ENCODE measurements around the gene CASQ2.

Gene CASQ2

GRCh38 chr1:115729756-115730155 is 38.8 kb downstream of the CASQ2 start:
- H3K27me3 ChIP-seq, result peaks cover 17% of the 10 kb centered on the region
- no peaks in the 10 kb centered on the region for H3K9me3 ChIP-seq
- no peak for TF ChIP-seq CTCF (IDR thresholded peaks at IDR 0.05)
- H3K4me3 ChIP-seq (ENCODE audit: low read depth in 1 of 2, low read length in 1 of 2), result no peak overlapping the region
- H3K36me3 ChIP-seq, result no peaks in the 10 kb centered on the region
- H3K27ac ChIP-seq, result no peak overlapping the region
- peaks cover 7% of the 10 kb centered on the region in 2 experiments for H3K4me1 ChIP-seq (ENCODE audit: control insufficient read depth in 1 of 2, insufficient read depth in 1 of 2, low read depth in 1 of 2, low read length in 1 of 2)

- Histone ChIP-seq H3K4me3 (ENCODE audit: low read depth in 1 of 2, low read length in 1 of 2) (no peak overlapping the region), H3K27me3 (peaks cover 6% of the 10 kb centered on the region), H3K4me1 (ENCODE audit: control insufficient read depth in 1 of 2, insufficient read depth in 1 of 2, low read depth in 1 of 2, low read length in 1 of 2) (peaks cover 7% of the 10 kb centered on the region in 2 experiments), H3K27ac (no peak overlapping the region), H3K36me3 (no peaks in the 10 kb centered on the region), H3K9me3 (no peaks in the 10 kb centered on the region)
- TF ChIP-seq CTCF (IDR thresholded peaks at IDR 0.05), result no peak
These were observed 40.2 kb downstream of the CASQ2 start for GRCh38 chr1:115728341-115728740.

GRCh38 chr1:115727706-115728249 is 40.7 kb downstream of the CASQ2 start:
- TF ChIP-seq CTCF (IDR thresholded peaks at IDR 0.05), result no peak
- Histone ChIP-seq H3K27me3 (peaks cover 6% of the 10 kb centered on the region), H3K4me1 (ENCODE audit: control insufficient read depth in 1 of 2, insufficient read depth in 1 of 2, low read depth in 1 of 2, low read length in 1 of 2) (peaks cover 7% of the 10 kb centered on the region in 2 experiments), H3K9me3 (no peaks in the 10 kb centered on the region), H3K27ac (no peak overlapping the region), H3K36me3 (no peaks in the 10 kb centered on the region), H3K4me3 (ENCODE audit: low read depth in 1 of 2, low read length in 1 of 2) (no peak overlapping the region)

GRCh38 chr1:115726570-115726969 is 41.9 kb downstream of the CASQ2 start:
- H3K27ac ChIP-seq, result no peak overlapping the region
- H3K4me1 ChIP-seq (ENCODE audit: control insufficient read depth in 1 of 2, insufficient read depth in 1 of 2, low read depth in 1 of 2, low read length in 1 of 2), result peaks cover 7% of the 10 kb centered on the region in 2 experiments
- H3K36me3 ChIP-seq, result no peaks in the 10 kb centered on the region
- no peak for TF ChIP-seq CTCF (IDR thresholded peaks at IDR 0.05)
- H3K4me3 ChIP-seq (ENCODE audit: low read depth in 1 of 2, low read length in 1 of 2), result no peak overlapping the region
- no peaks in the 10 kb centered on the region for H3K9me3 ChIP-seq
- H3K27me3 ChIP-seq, result no peaks in the 10 kb centered on the region

- H3K4me1 ChIP-seq (ENCODE audit: control insufficient read depth in 1 of 2, insufficient read depth in 1 of 2, low read depth in 1 of 2, low read length in 1 of 2), result peaks cover 7% of the 10 kb centered on the region in 2 experiments
- H3K36me3 ChIP-seq, result no peaks in the 10 kb centered on the region
- no peaks in the 10 kb centered on the region for H3K27me3 ChIP-seq
- H3K4me3 ChIP-seq (ENCODE audit: low read depth in 1 of 2, low read length in 1 of 2), result no peak overlapping the region
- H3K27ac ChIP-seq, result no peak overlapping the region
- H3K9me3 ChIP-seq, result no peaks in the 10 kb centered on the region
- TF ChIP-seq CTCF (IDR thresholded peaks at IDR 0.05), result no peak
These were observed 42.4 kb downstream of the CASQ2 start for GRCh38 chr1:115726161-115726560.

GRCh38 chr1:115725600-115725999 is 42.9 kb downstream of the CASQ2 start:
- Histone ChIP-seq H3K27ac (no peak overlapping the region), H3K36me3 (no peaks in the 10 kb centered on the region), H3K4me1 (ENCODE audit: control insufficient read depth in 1 of 2, insufficient read depth in 1 of 2, low read depth in 1 of 2, low read length in 1 of 2) (peaks cover 7% of the 10 kb centered on the region in 2 experiments), H3K27me3 (no peaks in the 10 kb centered on the region), H3K9me3 (no peaks in the 10 kb centered on the region), H3K4me3 (ENCODE audit: low read depth in 1 of 2, low read length in 1 of 2) (no peak overlapping the region)
- no peak for TF ChIP-seq CTCF (IDR thresholded peaks at IDR 0.05)
